Raji (cell line): Measurements from ENCODE around the gene CHST15.

Experiments used
- POLR2A ChIP-seq: IDR thresholded peaks from 2 replicates; pipeline ENCODE4 v1.6.1; 2011; ENCODE audit warnings: low read depth, low read length, control low read depth; ENCODE audit not compliant: insufficient read depth

CHST15 gene

GRCh38 chr10:124079864-124080263 is 13.5 kb downstream of the CHST15 start:
- no peak for TF ChIP-seq POLR2A

- TF ChIP-seq POLR2A, result no peak
These were observed 14.7 kb downstream of the CHST15 start for GRCh38 chr10:124078714-124079113.

GRCh38 chr10:124078028-124078427 is 15.4 kb downstream of the CHST15 start:
- no peak for TF ChIP-seq POLR2A

- TF ChIP-seq POLR2A, result no peak
These were observed 16.0 kb downstream of the CHST15 start for GRCh38 chr10:124077208-124077993.

GRCh38 chr10:124076148-124076733 is 17.2 kb downstream of the CHST15 start:
- TF ChIP-seq POLR2A, result no peak

- no peak for TF ChIP-seq POLR2A
These were observed 18.0 kb downstream of the CHST15 start for GRCh38 chr10:124075231-124075955.

- TF ChIP-seq POLR2A, result no peak
These were observed 18.8 kb downstream of the CHST15 start for GRCh38 chr10:124074501-124075109.

- TF ChIP-seq POLR2A, result no peak
These were observed 19.4 kb downstream of the CHST15 start for GRCh38 chr10:124073978-124074377.

- no peak for TF ChIP-seq POLR2A
These were observed 20.9 kb downstream of the CHST15 start for GRCh38 chr10:124072541-124072940.

GRCh38 chr10:124072106-124072505 is 21.3 kb downstream of the CHST15 start:
- TF ChIP-seq POLR2A, result no peak

- no peak for TF ChIP-seq POLR2A
These were observed 22.3 kb downstream of the CHST15 start for GRCh38 chr10:124071141-124071540.

GRCh38 chr10:124070666-124071065 is 22.7 kb downstream of the CHST15 start:
- no peak for TF ChIP-seq POLR2A

GRCh38 chr10:124069341-124070264 is 23.8 kb downstream of the CHST15 start:
- no peak for TF ChIP-seq POLR2A

- TF ChIP-seq POLR2A, result no peak
These were observed 24.5 kb downstream of the CHST15 start for GRCh38 chr10:124068929-124069328.
